ENCODE measurements around the gene OXSR1.

GRCh38 chr3:38154625-38155255, 10.6 kb upstream of the OXSR1 start:
- TF ChIP-seq EZH2 (IDR thresholded peaks at IDR 0.05) (no peak), POLR2AphosphoS5 (IDR thresholded peaks at IDR 0.05; ENCODE audit: borderline replicate concordance, low read depth, low read length) (no peak), FOXP2 (optimal IDR thresholded peaks at IDR 0.05; ENCODE audit: control extremely low read depth, extremely low read length, insufficient read depth) (no peak)

Data from SK-N-MC (cell line).